ENCODE measurements around the gene GSN. TPM values are rescaled to one million over a fixed set of nuclear protein-coding genes. Genes with fewer than 3 reads are reported as not detected.

The GSN gene
- total RNA-seq, 1 donor from 2014 or later, result 249 TPM

DNA sequence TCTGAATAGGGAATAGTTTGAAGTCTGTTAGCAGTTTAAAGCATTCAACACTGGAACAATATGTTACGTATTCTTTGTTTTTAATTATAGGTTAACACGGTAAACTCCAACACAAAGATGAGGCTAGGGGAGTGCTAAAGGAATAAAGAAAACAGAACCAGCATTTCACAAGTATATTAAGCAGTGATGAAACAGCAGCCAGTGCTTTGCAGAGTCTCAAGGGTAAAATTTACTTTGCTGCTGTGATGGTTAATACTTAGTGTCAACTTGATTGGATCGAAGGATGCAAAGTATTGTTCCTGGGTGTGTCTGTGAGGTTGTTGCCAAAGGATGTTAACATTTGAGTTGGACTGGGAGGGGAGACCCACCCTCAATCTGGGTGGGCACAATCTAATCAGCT is 30.0 kb upstream of the GSN start:
- Mint-ChIP-seq H3K4me3 (ENCODE audit: unreplicated experiment) (no peak overlapping the region), H3K27ac (ENCODE audit: unreplicated experiment) (no peak overlapping the region), H3K27me3 (ENCODE audit: unreplicated experiment) (no peaks in the 10 kb centered on the region), H3K4me1 (ENCODE audit: unreplicated experiment) (peaks cover 22% of the 10 kb centered on the region), H3K36me3 (ENCODE audit: unreplicated experiment) (no peaks in the 10 kb centered on the region), H3K9me3 (ENCODE audit: unreplicated experiment) (no peaks in the 10 kb centered on the region)
- no peak for DNase-seq (ENCODE audit: extremely low spot score, unreplicated experiment)
- TF ChIP-seq, protein P1, sequence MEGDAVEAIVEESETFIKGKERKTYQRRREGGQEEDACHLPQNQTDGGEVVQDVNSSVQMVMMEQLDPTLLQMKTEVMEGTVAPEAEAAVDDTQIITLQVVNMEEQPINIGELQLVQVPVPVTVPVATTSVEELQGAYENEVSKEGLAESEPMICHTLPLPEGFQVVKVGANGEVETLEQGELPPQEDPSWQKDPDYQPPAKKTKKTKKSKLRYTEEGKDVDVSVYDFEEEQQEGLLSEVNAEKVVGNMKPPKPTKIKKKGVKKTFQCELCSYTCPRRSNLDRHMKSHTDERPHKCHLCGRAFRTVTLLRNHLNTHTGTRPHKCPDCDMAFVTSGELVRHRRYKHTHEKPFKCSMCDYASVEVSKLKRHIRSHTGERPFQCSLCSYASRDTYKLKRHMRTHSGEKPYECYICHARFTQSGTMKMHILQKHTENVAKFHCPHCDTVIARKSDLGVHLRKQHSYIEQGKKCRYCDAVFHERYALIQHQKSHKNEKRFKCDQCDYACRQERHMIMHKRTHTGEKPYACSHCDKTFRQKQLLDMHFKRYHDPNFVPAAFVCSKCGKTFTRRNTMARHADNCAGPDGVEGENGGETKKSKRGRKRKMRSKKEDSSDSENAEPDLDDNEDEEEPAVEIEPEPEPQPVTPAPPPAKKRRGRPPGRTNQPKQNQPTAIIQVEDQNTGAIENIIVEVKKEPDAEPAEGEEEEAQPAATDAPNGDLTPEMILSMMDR (IDR thresholded peaks at IDR 0.05), result no peak

DNA sequence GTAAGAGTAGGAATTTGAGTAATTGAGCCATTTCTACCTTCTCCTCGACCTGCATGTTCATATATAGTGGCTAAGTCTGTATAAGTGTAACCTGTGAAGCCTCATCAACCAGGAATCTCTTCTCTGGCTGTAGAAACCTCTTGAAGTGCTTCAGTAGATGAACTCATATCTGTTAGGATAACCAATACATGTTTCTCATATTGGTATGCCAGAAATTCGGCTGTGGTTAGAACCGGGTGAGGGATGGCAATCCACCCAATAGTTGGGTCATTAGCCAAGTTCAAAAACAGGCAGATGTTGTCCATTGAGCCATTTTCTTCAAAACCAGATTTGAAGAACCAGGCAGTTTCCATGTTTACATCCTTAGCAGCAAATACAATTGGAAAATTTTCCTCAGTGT is 28.9 kb upstream of the GSN start:
- Mint-ChIP-seq H3K4me3 (ENCODE audit: unreplicated experiment) (no peak overlapping the region), H3K9me3 (ENCODE audit: unreplicated experiment) (peaks cover 6% of the 10 kb centered on the region), H3K4me1 (ENCODE audit: unreplicated experiment) (peaks cover 18% of the 10 kb centered on the region), H3K27me3 (ENCODE audit: unreplicated experiment) (no peaks in the 10 kb centered on the region), H3K27ac (ENCODE audit: unreplicated experiment) (no peak overlapping the region), H3K36me3 (ENCODE audit: unreplicated experiment) (peaks cover 6% of the 10 kb centered on the region)
- DNase-seq (ENCODE audit: extremely low spot score, unreplicated experiment), result no peak
- TF ChIP-seq, protein P1 (IDR thresholded peaks at IDR 0.05), result no peak

DNA sequence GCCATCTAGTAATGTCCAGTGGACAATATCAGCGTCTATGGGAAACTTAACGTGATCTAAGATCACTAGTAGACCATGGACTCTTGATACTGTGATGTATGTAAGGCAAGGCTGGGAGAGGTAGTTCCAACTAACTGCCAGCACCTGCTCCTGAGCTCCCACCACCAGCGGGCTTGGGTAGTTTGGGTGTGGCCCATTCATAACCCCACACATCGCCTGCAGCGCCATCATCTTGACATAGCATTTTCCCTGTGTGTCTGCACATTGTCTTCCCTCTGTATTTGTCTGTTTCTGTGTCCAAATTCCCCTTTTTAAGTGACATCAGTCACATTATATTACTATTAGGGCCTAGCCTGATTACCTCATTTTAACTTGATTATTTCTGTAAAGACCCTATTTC is 28.1 kb upstream of the GSN start:
- no peak for DNase-seq (ENCODE audit: extremely low spot score, unreplicated experiment)
- TF ChIP-seq, protein P1 (IDR thresholded peaks at IDR 0.05), result no peak
- no peak overlapping the region for H3K4me3 Mint-ChIP-seq (ENCODE audit: unreplicated experiment)
- no peak overlapping the region for H3K27ac Mint-ChIP-seq (ENCODE audit: unreplicated experiment)
- H3K9me3 Mint-ChIP-seq (ENCODE audit: unreplicated experiment), result peaks cover 11% of the 10 kb centered on the region
- H3K27me3 Mint-ChIP-seq (ENCODE audit: unreplicated experiment), result no peaks in the 10 kb centered on the region
- peaks cover 7% of the 10 kb centered on the region for H3K36me3 Mint-ChIP-seq (ENCODE audit: unreplicated experiment)
- H3K4me1 Mint-ChIP-seq (ENCODE audit: unreplicated experiment), result peaks cover 13% of the 10 kb centered on the region

DNA sequence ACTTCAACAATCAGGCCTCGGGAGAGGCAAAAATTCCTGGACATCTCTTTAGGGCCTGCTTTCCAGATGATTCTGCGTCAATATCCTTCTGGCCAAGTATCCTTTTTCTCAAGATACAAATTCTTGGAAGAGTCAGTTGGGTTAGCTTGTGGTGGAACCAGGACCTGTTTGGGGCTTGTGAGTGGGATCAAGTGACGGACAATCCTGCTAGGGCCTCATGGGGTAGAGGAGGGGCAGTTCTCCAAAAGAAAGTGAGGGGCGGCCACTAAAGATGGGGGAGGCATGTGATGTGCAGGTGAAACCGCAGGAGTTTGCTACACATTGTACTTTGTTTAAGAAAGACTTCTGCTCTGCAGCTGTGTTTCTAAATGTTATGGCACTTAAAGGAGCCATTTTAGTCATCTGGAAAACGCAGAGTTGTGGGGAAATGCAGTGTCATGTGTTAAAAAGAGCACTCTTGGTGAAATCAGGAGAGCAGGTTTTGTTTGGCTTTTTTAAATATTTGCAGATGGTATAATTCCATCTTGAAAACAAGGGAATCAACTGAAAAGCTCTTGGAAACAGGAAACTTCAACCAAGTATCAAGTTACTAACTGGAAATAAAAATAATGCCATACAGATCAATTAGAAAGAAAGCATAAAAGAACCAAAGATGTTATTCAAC is 27.4 kb upstream of the GSN start:
- peaks cover 11% of the 10 kb centered on the region for H3K9me3 Mint-ChIP-seq (ENCODE audit: unreplicated experiment)
- DNase-seq (ENCODE audit: extremely low spot score, unreplicated experiment), result no peak
- H3K27me3 Mint-ChIP-seq (ENCODE audit: unreplicated experiment), result no peaks in the 10 kb centered on the region
- H3K36me3 Mint-ChIP-seq (ENCODE audit: unreplicated experiment), result peaks cover 7% of the 10 kb centered on the region
- H3K4me1 Mint-ChIP-seq (ENCODE audit: unreplicated experiment), result peaks cover 13% of the 10 kb centered on the region
- TF ChIP-seq, protein P1 (IDR thresholded peaks at IDR 0.05), result no peak
- H3K27ac Mint-ChIP-seq (ENCODE audit: unreplicated experiment), result peak overlapping the region; percentile 72
- no peak overlapping the region for H3K4me3 Mint-ChIP-seq (ENCODE audit: unreplicated experiment)

DNA sequence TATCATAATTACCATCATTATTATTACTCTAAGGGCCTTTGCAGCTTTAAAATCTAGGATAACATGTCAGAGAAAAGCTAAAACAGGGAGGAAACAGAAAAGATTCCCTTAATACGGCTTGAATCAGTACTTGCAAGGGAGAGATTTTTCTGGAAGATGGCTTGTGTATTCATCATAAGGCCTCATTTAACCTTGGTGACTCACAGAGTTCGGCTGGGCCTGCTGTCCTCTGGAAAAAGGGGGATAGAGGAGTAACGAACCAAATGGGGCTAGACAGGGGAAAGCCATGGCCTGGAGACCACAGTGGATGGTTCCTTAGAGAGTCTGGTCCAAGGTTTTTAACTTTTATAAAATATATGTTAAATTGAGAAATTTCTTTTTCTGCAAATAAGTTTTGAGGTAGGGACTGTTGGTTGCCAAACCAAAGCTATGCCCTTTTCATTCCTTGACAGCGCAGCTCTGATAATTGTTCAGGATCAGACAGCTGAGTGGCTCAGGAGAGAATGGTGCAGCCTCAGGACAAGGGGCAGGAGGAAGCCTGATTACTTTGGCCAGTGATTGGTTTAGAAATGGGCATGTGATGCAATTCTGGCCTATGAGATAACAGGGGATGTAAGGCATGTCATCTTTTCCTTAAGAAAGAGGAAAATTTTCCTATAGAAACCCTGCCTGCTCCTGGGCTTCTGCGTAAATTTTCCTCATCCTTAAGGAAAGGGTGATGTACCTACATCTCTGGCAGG is 25.6 kb upstream of the GSN start:
- no peak overlapping the region for H3K4me3 Mint-ChIP-seq (ENCODE audit: unreplicated experiment)
- H3K27me3 Mint-ChIP-seq (ENCODE audit: unreplicated experiment), result no peaks in the 10 kb centered on the region
- peaks cover 11% of the 10 kb centered on the region for H3K9me3 Mint-ChIP-seq (ENCODE audit: unreplicated experiment)
- no peak for DNase-seq (ENCODE audit: extremely low spot score, unreplicated experiment)
- no peak overlapping the region for H3K27ac Mint-ChIP-seq (ENCODE audit: unreplicated experiment)
- H3K36me3 Mint-ChIP-seq (ENCODE audit: unreplicated experiment), result peaks cover 7% of the 10 kb centered on the region
- peaks cover 24% of the 10 kb centered on the region for H3K4me1 Mint-ChIP-seq (ENCODE audit: unreplicated experiment)
- TF ChIP-seq, protein P1 (IDR thresholded peaks at IDR 0.05), result no peak

All from osteocyte (in vitro differentiated cells).